HL-60 (cell line): ENCODE results near the gene MACF1.

Source experiments
- DNase-seq, 2 experiments: peaks; one replicate each; pipeline ENCODE4 v3.0.0-alpha.2; 2010 to 2020; ENCODE audit warnings: low read depth in 1 of 2, low spot score in 1 of 2
- H3K27ac ChIP-seq: fragments of 250-450 bp; sonication (Bioruptor Pico); replicated peaks from 2 replicates; pipeline ENCODE4 v1.5.1; 2020; ENCODE audit warnings: mild to moderate bottlenecking, moderate library complexity
- H3K27me3 ChIP-seq: fragments of 250-450 bp; sonication (Bioruptor Pico); 2 replicates; pipeline ENCODE4 v1.5.1; 2021; ENCODE audit warnings: mild to moderate bottlenecking, moderate library complexity; ENCODE audit not compliant: insufficient read depth, poor library complexity, severe bottlenecking
- H3K4me3 ChIP-seq: replicated peaks from 2 replicates; pipeline ENCODE4 v1.5.1; 2011; ENCODE audit warnings: mild to moderate bottlenecking, control low read depth, low read length; ENCODE audit not compliant: insufficient read depth
- GABPA ChIP-seq: IDR thresholded peaks from 2 replicates; pipeline ENCODE4 v1.6.1; 2012; ENCODE audit warnings: low read depth
- POLR2AphosphoS5 ChIP-seq: IDR thresholded peaks from 2 replicates; pipeline ENCODE4 v1.6.1; 2012; ENCODE audit warnings: low read depth
- SPI1 ChIP-seq: IDR thresholded peaks from 2 replicates; pipeline ENCODE4 v1.6.1; 2012; ENCODE audit warnings: low read depth, mild to moderate bottlenecking, borderline replicate concordance
- TF ChIP-seq, protein P1 (sequence below): IDR thresholded peaks from one replicate; pipeline ENCODE4 v1.5.1; 2011; ENCODE audit warnings: low read length, control low read depth, inconsistent platforms; ENCODE audit not compliant: insufficient read depth
- TF ChIP-seq, protein P2 (sequence below): IDR thresholded peaks from 2 replicates; pipeline ENCODE4 v1.6.1; 2012; ENCODE audit warnings: low read depth; ENCODE audit not compliant: insufficient replicate concordance

The MACF1 gene

DNA sequence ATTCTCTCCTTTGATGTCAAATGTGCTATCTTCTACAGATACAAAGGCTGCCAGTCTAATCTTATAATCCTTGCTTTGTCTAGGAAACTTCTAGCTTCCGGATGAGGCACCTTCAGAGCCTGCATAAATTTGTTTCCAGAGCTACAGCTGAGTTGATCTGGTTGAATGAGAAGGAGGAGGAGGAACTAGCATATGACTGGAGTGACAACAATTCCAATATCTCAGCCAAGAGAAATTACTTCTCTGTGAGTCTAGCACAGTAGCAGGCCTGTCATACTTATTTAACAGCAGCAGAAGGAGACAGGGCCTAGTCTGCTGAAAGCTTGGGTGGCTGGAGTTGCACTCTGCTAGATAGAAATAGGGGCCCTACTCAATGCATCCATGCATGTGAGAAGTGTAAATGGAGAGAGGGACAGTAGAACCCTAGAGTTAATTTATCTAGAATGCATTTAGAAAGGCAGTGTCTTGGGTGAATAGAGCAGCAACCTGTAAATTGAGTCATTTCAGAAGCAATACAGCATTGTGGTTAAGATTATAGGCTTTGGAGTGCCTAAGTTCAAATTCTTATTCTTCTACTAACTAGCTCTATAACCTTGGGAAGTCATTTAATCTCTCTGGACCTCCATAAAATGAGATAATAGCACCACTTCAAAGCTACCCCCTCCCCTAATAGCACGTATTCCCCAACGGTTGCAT lies 89.0 kb downstream of the MACF1 start:
- DNase-seq = no peak
- TF ChIP-seq GABPA = no peak
- no peak for TF ChIP-seq POLR2AphosphoS5
- TF ChIP-seq, protein P1, sequence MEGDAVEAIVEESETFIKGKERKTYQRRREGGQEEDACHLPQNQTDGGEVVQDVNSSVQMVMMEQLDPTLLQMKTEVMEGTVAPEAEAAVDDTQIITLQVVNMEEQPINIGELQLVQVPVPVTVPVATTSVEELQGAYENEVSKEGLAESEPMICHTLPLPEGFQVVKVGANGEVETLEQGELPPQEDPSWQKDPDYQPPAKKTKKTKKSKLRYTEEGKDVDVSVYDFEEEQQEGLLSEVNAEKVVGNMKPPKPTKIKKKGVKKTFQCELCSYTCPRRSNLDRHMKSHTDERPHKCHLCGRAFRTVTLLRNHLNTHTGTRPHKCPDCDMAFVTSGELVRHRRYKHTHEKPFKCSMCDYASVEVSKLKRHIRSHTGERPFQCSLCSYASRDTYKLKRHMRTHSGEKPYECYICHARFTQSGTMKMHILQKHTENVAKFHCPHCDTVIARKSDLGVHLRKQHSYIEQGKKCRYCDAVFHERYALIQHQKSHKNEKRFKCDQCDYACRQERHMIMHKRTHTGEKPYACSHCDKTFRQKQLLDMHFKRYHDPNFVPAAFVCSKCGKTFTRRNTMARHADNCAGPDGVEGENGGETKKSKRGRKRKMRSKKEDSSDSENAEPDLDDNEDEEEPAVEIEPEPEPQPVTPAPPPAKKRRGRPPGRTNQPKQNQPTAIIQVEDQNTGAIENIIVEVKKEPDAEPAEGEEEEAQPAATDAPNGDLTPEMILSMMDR = no peak
- TF ChIP-seq, protein P2, sequence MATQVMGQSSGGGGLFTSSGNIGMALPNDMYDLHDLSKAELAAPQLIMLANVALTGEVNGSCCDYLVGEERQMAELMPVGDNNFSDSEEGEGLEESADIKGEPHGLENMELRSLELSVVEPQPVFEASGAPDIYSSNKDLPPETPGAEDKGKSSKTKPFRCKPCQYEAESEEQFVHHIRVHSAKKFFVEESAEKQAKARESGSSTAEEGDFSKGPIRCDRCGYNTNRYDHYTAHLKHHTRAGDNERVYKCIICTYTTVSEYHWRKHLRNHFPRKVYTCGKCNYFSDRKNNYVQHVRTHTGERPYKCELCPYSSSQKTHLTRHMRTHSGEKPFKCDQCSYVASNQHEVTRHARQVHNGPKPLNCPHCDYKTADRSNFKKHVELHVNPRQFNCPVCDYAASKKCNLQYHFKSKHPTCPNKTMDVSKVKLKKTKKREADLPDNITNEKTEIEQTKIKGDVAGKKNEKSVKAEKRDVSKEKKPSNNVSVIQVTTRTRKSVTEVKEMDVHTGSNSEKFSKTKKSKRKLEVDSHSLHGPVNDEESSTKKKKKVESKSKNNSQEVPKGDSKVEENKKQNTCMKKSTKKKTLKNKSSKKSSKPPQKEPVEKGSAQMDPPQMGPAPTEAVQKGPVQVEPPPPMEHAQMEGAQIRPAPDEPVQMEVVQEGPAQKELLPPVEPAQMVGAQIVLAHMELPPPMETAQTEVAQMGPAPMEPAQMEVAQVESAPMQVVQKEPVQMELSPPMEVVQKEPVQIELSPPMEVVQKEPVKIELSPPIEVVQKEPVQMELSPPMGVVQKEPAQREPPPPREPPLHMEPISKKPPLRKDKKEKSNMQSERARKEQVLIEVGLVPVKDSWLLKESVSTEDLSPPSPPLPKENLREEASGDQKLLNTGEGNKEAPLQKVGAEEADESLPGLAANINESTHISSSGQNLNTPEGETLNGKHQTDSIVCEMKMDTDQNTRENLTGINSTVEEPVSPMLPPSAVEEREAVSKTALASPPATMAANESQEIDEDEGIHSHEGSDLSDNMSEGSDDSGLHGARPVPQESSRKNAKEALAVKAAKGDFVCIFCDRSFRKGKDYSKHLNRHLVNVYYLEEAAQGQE = no peak
- no peak for TF ChIP-seq SPI1
- H3K27ac ChIP-seq = no peak overlapping the region
- no peaks in the 10 kb centered on the region for H3K27me3 ChIP-seq
- no peak overlapping the region for H3K4me3 ChIP-seq

DNA sequence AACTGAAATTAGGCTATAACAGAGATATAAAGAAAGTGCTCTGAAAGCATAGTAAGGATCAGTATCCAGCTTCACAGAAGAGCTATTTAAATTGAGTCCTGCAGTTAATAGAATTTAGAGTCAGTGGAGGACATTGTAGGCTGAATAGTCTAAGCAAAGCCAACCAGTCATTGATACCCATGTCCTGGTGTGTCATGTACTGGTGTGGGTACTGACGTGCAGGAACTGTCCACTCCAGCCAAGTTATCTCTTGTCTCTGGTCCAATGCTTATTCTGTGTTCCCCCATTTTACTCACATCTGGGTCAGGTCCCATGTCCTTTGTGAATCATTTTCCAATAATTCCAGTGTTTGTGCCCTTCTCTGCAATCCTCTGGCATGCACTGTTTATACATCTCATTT lies 90.0 kb downstream of the MACF1 start:
- TF ChIP-seq POLR2AphosphoS5 = no peak
- no peak for TF ChIP-seq GABPA
- TF ChIP-seq SPI1 = no peak
- TF ChIP-seq, protein P2 = no peak
- TF ChIP-seq, protein P1 = no peak
- H3K27ac ChIP-seq = no peak overlapping the region
- DNase-seq = no peak
- no peaks in the 10 kb centered on the region for H3K27me3 ChIP-seq
- no peak overlapping the region for H3K4me3 ChIP-seq

DNA sequence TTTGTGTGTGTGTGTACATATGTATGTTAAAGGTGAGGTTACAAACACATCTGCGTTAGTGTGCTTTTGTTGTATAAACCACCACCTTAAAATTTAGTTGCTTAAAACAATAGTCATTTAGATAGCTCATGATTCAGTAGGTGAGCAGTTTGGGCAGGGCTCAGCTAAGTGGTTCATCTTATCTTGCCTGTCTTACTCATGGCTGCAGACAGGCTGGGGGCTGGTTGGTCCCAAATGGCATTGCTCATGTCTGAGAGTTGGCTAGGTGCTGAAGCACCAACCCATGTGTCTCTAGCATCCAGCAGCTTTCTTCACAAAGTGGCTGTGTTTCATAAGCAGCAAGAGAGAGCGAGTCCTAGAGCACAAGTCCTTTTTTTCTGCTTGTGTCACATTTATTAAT lies 91.4 kb downstream of the MACF1 start:
- no peak overlapping the region for H3K27ac ChIP-seq
- no peaks in the 10 kb centered on the region for H3K27me3 ChIP-seq
- no peak overlapping the region for H3K4me3 ChIP-seq
- no peak for DNase-seq
- TF ChIP-seq SPI1 = no peak
- TF ChIP-seq, protein P2 = no peak
